Keratinocyte (primary cell): ENCODE measurements around the gene MGME1. TPM values are rescaled to one million over a fixed set of nuclear protein-coding genes. Genes with fewer than 3 reads are reported as not detected.

Experiments
- DNase-seq: peaks from one replicate; pipeline ENCODE4 v3.0.0-alpha.2; 2011; ENCODE audit warnings: low read depth, missing footprints, low spot score
- FAIRE-seq: peaks from 2 replicates; lab custom pipeline; 2011; peaks lifted over from hg19 to GRCh38; lab: Jason Lieb, UNC
- H2AFZ ChIP-seq: 2 replicates; pipeline ENCODE4 v1.6.0; 2012; ENCODE audit warnings: low read length, control low read depth, inconsistent platforms; ENCODE audit not compliant: control insufficient read depth
- H3K27ac ChIP-seq: 2 replicates; pipeline ENCODE4 v1.5.1; 2011; ENCODE audit warnings: low read length; ENCODE audit not compliant: control insufficient read depth, insufficient read depth
- H3K27me3 ChIP-seq: 3 replicates; pipeline ENCODE4 v1.6.0; 2011; ENCODE audit warnings: low read length; ENCODE audit not compliant: control insufficient read depth, insufficient read depth; ENCODE audit errors: extremely low read depth
- H3K36me3 ChIP-seq, 2 experiments: 2 replicates in 1 of 2; 3 replicates in 1 of 2; pipeline ENCODE4 v1.5.1; 2011; ENCODE audit warnings: low read length in 2 of 2, mild to moderate bottlenecking in 1 of 2; ENCODE audit not compliant: control insufficient read depth in 2 of 2, insufficient read depth in 2 of 2; ENCODE audit errors: extremely low read depth in 1 of 2
- H3K4me1 ChIP-seq: 3 replicates; pipeline ENCODE4 v1.5.1; 2011; ENCODE audit warnings: low read length; ENCODE audit not compliant: control insufficient read depth, insufficient read depth; ENCODE audit errors: extremely low read depth
- H3K4me2 ChIP-seq: 3 replicates; pipeline ENCODE4 v1.6.0; 2011; ENCODE audit warnings: low read depth, low read length; ENCODE audit not compliant: control insufficient read depth, insufficient read depth; ENCODE audit errors: extremely low read depth
- H3K4me3 ChIP-seq, 3 experiments: fragments of 200-600 bp in 1 of 3; sonication (generic) in 1 of 3; 2 replicates in 2 of 3; 3 replicates in 1 of 3; pipeline ENCODE4 v1.5.1; 2011 to 2016; ENCODE audit warnings: low read length in 3 of 3, mild to moderate bottlenecking in 3 of 3, control low read depth in 2 of 3, inconsistent platforms in 1 of 3, low read depth in 1 of 3, mixed read lengths in 1 of 3, mixed run types in 1 of 3, moderate library complexity in 1 of 3; ENCODE audit not compliant: control insufficient read depth in 2 of 3, insufficient read depth in 2 of 3; ENCODE audit errors: extremely low read depth in 1 of 3
- H3K79me2 ChIP-seq: 2 replicates; pipeline ENCODE4 v1.6.0; 2012; ENCODE audit warnings: low read length; ENCODE audit not compliant: control insufficient read depth, insufficient read depth
- H3K9ac ChIP-seq: 3 replicates; pipeline ENCODE4 v1.6.0; 2011; ENCODE audit warnings: low read length; ENCODE audit not compliant: control insufficient read depth, insufficient read depth; ENCODE audit errors: extremely low read depth
- H3K9me1 ChIP-seq: 3 replicates; pipeline ENCODE4 v1.6.0; 2011; ENCODE audit warnings: low read length; ENCODE audit not compliant: control insufficient read depth, insufficient read depth; ENCODE audit errors: extremely low read depth
- H3K9me3 ChIP-seq: 2 replicates; pipeline ENCODE4 v1.5.1; 2012; ENCODE audit warnings: low read depth, low read length; ENCODE audit not compliant: control insufficient read depth
- H4K20me1 ChIP-seq: 3 replicates; pipeline ENCODE4 v1.6.0; 2011; ENCODE audit warnings: low read length; ENCODE audit not compliant: control insufficient read depth, insufficient read depth; ENCODE audit errors: extremely low read depth
- EZH2 ChIP-seq: IDR thresholded peaks from one replicate; pipeline ENCODE4 v1.6.1; 2012; ENCODE audit warnings: inconsistent platforms, mild to moderate bottlenecking, low read length, moderate library complexity
- dilution Hi-C: fragments of 300-500 bp; cut with MboI; formaldehyde crosslinking; loops from one replicate; pipeline ENCODE4 v1.7.0; 2020; ENCODE audit warnings: low sequenced_read_pairs; ENCODE audit not compliant: extremely low pct_ligation_motif_present
- polyA minus RNA-seq, 3 experiments: library from RNA; depleted of rRNA, polyadenylated mRNA; stranded (reverse); fragments of >200 nt; gene quantifications; 1 replicate in 1 of 3; 2 replicates in 1 of 3; 3 replicates in 1 of 3; pipeline ENCODE4 v1.2.3, GENCODE V29; 2011
- polyA plus RNA-seq, 5 experiments: library from polyadenylated mRNA; depleted of rRNA in 3 of 5; stranded (reverse) in 3 of 5; stranded (forward) in 1 of 5; unstranded in 1 of 5; fragments of >200 nt; gene quantifications; 1 replicate in 1 of 5; 2 replicates in 3 of 5; 3 replicates in 1 of 5; pipeline versions ENCODE4 v1.2.1 to v1.2.3, GENCODE V29; 2011 to 2012; ENCODE audit warnings: missing spikeins in 2 of 5, low read depth in 1 of 5, low replicate concordance in 1 of 5
- TF ChIP-seq, protein P1 (sequence below), 3 experiments: IDR thresholded peaks in 1 of 3; conservative IDR thresholded peaks in 1 of 3; optimal IDR thresholded peaks in 1 of 3; 2 replicates in 2 of 3; 3 replicates in 1 of 3; pipeline versions ENCODE3 to v1.5.1; 2011; ENCODE audit warnings: low read length in 3 of 3, mild to moderate bottlenecking in 3 of 3, moderate library complexity in 2 of 3, control low read depth in 1 of 3, inconsistent platforms in 1 of 3; ENCODE audit not compliant: insufficient read depth in 2 of 3; ENCODE audit errors: extremely low read depth in 1 of 3

MGME1 gene, protein sequence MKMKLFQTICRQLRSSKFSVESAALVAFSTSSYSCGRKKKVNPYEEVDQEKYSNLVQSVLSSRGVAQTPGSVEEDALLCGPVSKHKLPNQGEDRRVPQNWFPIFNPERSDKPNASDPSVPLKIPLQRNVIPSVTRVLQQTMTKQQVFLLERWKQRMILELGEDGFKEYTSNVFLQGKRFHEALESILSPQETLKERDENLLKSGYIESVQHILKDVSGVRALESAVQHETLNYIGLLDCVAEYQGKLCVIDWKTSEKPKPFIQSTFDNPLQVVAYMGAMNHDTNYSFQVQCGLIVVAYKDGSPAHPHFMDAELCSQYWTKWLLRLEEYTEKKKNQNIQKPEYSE
- polyA plus RNA-seq (20.3 to 31.6 TPM (median 23.6 TPM) in 3 replicates), polyA minus RNA-seq (5.7 to 17.6 TPM (median 10.6 TPM) in 3 replicates)
- 51.0 TPM for polyA plus RNA-seq (2011; ENCODE audit: low read depth)
- polyA plus RNA-seq (2011; cell fraction: cytosol; rRNA removed): 19.0 and 26.9 TPM in 2 replicates
- 33.0 and 33.5 TPM in 2 replicates for polyA plus RNA-seq (2011; cell fraction: nucleus; rRNA removed)
- polyA plus RNA-seq (2012; ENCODE audit: low replicate concordance): 22.3 and 24.8 TPM in 2 replicates
- 23.2 TPM for polyA minus RNA-seq (2011; cell fraction: cytosol; rRNA and poly(A)+ RNA removed)
- polyA minus RNA-seq (2011; cell fraction: nucleus; rRNA and poly(A)+ RNA removed): 11.6 and 27.5 TPM in 2 replicates

DNA sequence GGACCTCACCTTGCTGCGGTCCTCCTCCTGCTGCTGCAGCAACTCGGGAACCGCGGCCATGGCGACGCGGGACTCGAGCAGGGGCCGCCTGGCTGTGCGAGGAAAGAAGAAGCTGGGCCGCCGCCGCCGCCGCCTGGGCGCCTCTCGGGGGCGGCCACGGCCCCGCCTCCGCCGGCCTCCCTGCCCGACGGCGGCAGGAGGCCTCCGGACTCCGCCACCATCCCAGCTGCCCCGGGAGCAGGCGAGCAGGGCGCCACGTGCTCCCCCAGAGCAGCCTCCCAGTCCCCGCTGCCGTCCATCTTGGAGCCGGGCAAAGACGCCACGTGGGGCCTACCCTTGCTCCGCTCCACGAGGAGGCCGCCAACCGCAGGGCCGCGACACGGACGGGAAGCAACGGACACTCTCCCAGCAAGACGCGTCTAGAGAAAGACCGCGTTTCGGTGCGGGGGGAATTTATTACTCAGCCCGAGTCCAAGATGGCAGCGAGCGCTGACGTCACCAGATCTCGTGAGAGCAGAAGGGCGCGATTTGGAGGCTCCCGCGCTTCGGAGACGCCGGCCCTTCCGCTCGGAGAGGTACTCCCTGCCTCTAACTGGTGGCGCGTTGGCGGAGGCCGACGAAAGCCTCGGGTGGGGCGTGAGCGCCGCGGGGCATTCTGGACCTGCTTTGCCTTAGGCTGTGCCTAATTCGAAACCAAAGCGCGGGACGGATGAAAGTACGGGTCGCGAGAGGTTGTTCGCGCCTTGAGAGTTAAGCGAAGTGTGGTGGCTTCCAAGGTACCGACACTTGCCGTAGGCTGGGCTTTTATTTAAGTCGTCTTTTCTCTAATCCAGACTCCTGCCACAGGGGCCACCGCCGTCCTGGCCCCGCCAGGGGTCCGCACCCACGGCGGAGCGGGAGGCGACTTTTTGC, at the start of gene MGME1, which contains the start of gene SNX5:
Gene MGME1, plus strand, starts transcription at position 653 of the 912 bp plus-strand sequence. CDS start 842 bp downstream, outside the sequence.
Gene SNX5, minus strand, starts transcription at position 429 of the 912 bp plus-strand sequence. Its CDS starts 369 bp downstream, at position 60.
- peaks cover 1% of the 10 kb centered on the region for H3K9me1 ChIP-seq
- peaks cover 0 to 26% of the 10 kb centered on the region in 2 experiments for H3K36me3 ChIP-seq
- H3K9me3 ChIP-seq: no peaks in the 10 kb centered on the region
- dilution Hi-C loops: no loop called here
- TF ChIP-seq, protein P1, sequence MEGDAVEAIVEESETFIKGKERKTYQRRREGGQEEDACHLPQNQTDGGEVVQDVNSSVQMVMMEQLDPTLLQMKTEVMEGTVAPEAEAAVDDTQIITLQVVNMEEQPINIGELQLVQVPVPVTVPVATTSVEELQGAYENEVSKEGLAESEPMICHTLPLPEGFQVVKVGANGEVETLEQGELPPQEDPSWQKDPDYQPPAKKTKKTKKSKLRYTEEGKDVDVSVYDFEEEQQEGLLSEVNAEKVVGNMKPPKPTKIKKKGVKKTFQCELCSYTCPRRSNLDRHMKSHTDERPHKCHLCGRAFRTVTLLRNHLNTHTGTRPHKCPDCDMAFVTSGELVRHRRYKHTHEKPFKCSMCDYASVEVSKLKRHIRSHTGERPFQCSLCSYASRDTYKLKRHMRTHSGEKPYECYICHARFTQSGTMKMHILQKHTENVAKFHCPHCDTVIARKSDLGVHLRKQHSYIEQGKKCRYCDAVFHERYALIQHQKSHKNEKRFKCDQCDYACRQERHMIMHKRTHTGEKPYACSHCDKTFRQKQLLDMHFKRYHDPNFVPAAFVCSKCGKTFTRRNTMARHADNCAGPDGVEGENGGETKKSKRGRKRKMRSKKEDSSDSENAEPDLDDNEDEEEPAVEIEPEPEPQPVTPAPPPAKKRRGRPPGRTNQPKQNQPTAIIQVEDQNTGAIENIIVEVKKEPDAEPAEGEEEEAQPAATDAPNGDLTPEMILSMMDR (optimal IDR thresholded peaks at IDR 0.05 in 1 of 3, IDR thresholded peaks at IDR 0.05 in 1 of 3, conservative IDR thresholded peaks at IDR 0.05 in 1 of 3; ENCODE audit: extremely low read depth in 1 of 3, insufficient read depth in 2 of 3, low read length in 3 of 3): no peak
- TF ChIP-seq EZH2: no peak
- H3K4me1 ChIP-seq: peaks cover 45% of the 10 kb centered on the region
- H2AFZ ChIP-seq: peak within 1 kb of the TSS; percentile 93
- peak within 1 kb of the TSS; percentile 98 for H3K27ac ChIP-seq
- H3K9ac ChIP-seq: peak within 1 kb of the TSS; percentile 99
- no peaks in the 10 kb centered on the region for H3K27me3 ChIP-seq
- peak within 1 kb of the TSS; percentile 99 for H3K4me2 ChIP-seq
- H3K4me3 ChIP-seq: peak within 1 kb of the TSS; percentile 84 to 97 (median 95)
- peak; percentile 48 for FAIRE-seq
- DNase-seq: peak; percentile 92
- peaks cover 88% of the 10 kb centered on the region for H3K79me2 ChIP-seq
- H4K20me1 ChIP-seq: peaks cover 24% of the 10 kb centered on the region

DNA sequence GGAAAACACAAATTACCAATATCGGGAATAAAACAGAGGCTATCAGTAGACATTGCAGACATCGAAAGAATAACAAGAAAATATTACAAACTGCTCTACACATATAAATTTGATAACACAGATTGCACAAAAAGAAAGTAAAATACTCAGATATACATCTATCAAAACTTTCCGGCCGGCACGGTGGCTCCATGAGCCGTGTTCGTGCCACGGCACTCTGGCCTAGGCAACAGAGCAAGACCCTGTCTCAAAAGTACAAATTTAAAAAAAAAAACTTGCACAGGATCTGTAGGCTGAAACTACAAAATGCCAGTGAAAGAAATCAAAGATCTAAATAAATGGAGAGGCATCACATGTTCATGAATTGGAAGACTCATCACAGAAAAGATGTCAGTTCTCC, 49.7 kb upstream of the MGME1 start:
- H3K9me1 ChIP-seq: no peaks in the 10 kb centered on the region
- H3K27me3 ChIP-seq: peaks cover 4% of the 10 kb centered on the region
- no peak overlapping the region for H2AFZ ChIP-seq
- H3K4me1 ChIP-seq: no peaks in the 10 kb centered on the region
- no peaks in the 10 kb centered on the region for H3K9me3 ChIP-seq
- DNase-seq (no peak), FAIRE-seq (no peak)
- no peaks in the 10 kb centered on the region for H3K79me2 ChIP-seq
- H3K36me3 ChIP-seq: no peaks in the 10 kb centered on the region
- no peak for TF ChIP-seq EZH2
- TF ChIP-seq, protein P1 (optimal IDR thresholded peaks at IDR 0.05 in 1 of 3, IDR thresholded peaks at IDR 0.05 in 1 of 3, conservative IDR thresholded peaks at IDR 0.05 in 1 of 3; ENCODE audit: extremely low read depth in 1 of 3, insufficient read depth in 2 of 3, low read length in 3 of 3): no peak
- H3K27ac ChIP-seq: no peak overlapping the region
- H3K4me2 ChIP-seq: no peak overlapping the region
- H3K9ac ChIP-seq: no peak overlapping the region
- no peaks in the 10 kb centered on the region for H4K20me1 ChIP-seq
- dilution Hi-C loops: no loop called here
- H3K4me3 ChIP-seq: no peak overlapping the region
